Breast epithelium (tissue), 3 donors: ENCODE results near the gene ACLY.

Source experiments
- CTCF ChIP-seq, 3 donors: fragments of 450-650 bp; IDR thresholded peaks; one replicate each; pipeline ENCODE4 v1.5.1; 2016 to 2017; ENCODE audit warnings: antibody characterized with exemption in 3 of 3, mild to moderate bottlenecking in 3 of 3, moderate library complexity in 3 of 3
- POLR2A ChIP-seq: fragments of 450-650 bp; IDR thresholded peaks from one replicate; pipeline ENCODE4 v1.6.1; 2016; ENCODE audit warnings: antibody characterized with exemption, mild to moderate bottlenecking, moderate library complexity
- POLR2AphosphoS5 ChIP-seq, 3 donors: sonication (generic); formaldehyde crosslinking; IDR thresholded peaks; one replicate each; pipeline ENCODE4 v1.6.1; 2017; ENCODE audit warnings: antibody characterized with exemption in 3 of 3

DNA sequence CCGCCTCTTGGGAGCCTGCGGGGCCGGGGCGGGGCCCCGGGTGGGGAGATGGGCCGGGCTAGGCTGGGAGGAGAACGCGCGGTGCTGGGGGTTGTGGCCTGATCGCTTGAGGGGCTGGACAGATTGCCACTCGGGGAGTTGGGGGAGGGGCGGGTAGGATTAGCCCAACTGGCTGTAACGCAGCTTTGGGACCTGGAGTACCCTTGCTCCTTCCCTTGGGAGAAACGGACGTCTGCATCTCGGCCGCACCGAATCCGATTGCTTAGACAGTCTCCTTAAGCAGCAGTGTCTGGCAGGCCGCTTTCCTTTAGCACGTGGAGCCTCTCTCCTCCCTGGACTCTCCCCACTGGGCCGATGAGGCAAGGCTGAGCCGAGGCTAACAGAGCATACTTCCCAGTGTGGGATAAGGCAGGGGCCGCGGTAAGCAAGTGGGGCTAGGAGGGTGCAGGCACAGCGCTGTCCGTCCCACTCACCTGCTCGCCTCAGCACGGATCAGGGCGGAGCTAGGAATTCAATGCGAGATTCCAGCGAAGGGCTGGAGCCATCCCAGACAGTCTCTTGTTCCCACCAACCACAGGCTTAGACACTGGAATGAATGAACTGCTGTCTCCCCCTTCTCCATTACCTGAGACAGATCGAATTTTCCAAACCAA, 540 bp upstream of the ACLY start:
- TF ChIP-seq CTCF (IDR thresholded peaks at IDR 0.05) (no peak), POLR2A (no peak), POLR2AphosphoS5 (IDR thresholded peaks at IDR 0.05) (no peak)
